Caco-2 (cell line): ENCODE measurements around the gene TFAP2E. TPM values are rescaled to one million over a fixed set of nuclear protein-coding genes. Genes with fewer than 3 reads are reported as not detected.
"Not testable (repeated sequence)": the region's sequence is repeated elsewhere in the genome, so short reads cannot be mapped to it uniquely, and the experiment has no call there.

Experiments
- BruUV-seq: library from RNA; stranded (reverse); fragments of 400-500 nt; replicated peaks from 2 replicates; lab custom pipeline; 2021; lab: Mats Ljungman, UMichigan
- CTCF ChIA-PET: fragments of 300-600 bp; sonication (Branson Sonifier 250); formaldehyde crosslinking; loops from one replicate; lab custom pipeline; 2022; ENCODE audit warnings: antibody characterized with exemption; lab: Charles Lee
- POLR2A ChIA-PET: fragments of 300-600 bp; sonication (Branson Sonifier 250); formaldehyde crosslinking; loops from one replicate; lab custom pipeline; 2022; ENCODE audit warnings: antibody characterized with exemption; lab: Charles Lee
- DNase-seq, 2 experiments: peaks; one replicate each; pipeline versions ENCODE4 v3.0.0 to v3.0.0-alpha.2; 2020 to 2022
- H3K27me3 ChIP-seq: replicated peaks from 2 replicates; pipeline ENCODE4 v1.6.0; 2011; ENCODE audit warnings: low read length; ENCODE audit not compliant: control insufficient read depth, insufficient read depth
- H3K36me3 ChIP-seq: 2 replicates; pipeline ENCODE4 v1.5.1; 2011; ENCODE audit warnings: low read length; ENCODE audit not compliant: control insufficient read depth, insufficient read depth
- H3K4me1 ChIP-seq: fragments of 250-450 bp; sonication (Bioruptor Pico); 2 replicates; pipeline ENCODE4 v1.5.1; 2020; ENCODE audit warnings: mild to moderate bottlenecking
- H3K4me3 ChIP-seq: 2 replicates; pipeline ENCODE4 v1.5.1; 2011; ENCODE audit warnings: low read depth, mild to moderate bottlenecking, control low read depth, low read length
- H3K9me3 ChIP-seq: fragments of 250-450 bp; sonication (Bioruptor Pico); 2 replicates; pipeline ENCODE4 v1.5.1; 2020; ENCODE audit warnings: mild to moderate bottlenecking, moderate library complexity
- H3K27ac Mint-ChIP-seq: one replicate; pipeline ENCODE4 v1.8.0; 2022; ENCODE audit warnings: mixed read lengths; ENCODE audit not compliant: unreplicated experiment
- H3K27me3 Mint-ChIP-seq: one replicate; pipeline ENCODE4 v1.8.0; 2022; ENCODE audit warnings: mixed read lengths; ENCODE audit not compliant: insufficient read depth, unreplicated experiment
- H3K36me3 Mint-ChIP-seq: one replicate; pipeline ENCODE4 v1.8.0; 2022; ENCODE audit warnings: mild to moderate bottlenecking, mixed read lengths; ENCODE audit not compliant: insufficient read depth, unreplicated experiment
- H3K4me1 Mint-ChIP-seq: one replicate; pipeline ENCODE4 v1.8.0; 2022; ENCODE audit warnings: low read depth, mixed read lengths; ENCODE audit not compliant: unreplicated experiment
- H3K4me3 Mint-ChIP-seq: one replicate; pipeline ENCODE4 v1.8.0; 2022; ENCODE audit warnings: mild to moderate bottlenecking, moderate library complexity, mixed read lengths; ENCODE audit not compliant: unreplicated experiment
- H3K9me3 Mint-ChIP-seq: one replicate; pipeline ENCODE4 v1.8.0; 2022; ENCODE audit warnings: mixed read lengths; ENCODE audit not compliant: unreplicated experiment
- intact Hi-C: fragments of 100-400 bp; cut with micrococcal nuclease; formaldehyde crosslinking; loops from one replicate; pipeline ENCODE4 v1.10.0; 2022; ENCODE audit not compliant: unreplicated experiment
- total RNA-seq: library from RNA; stranded (reverse); gene quantifications from 2 replicates; pipeline ENCODE4 v1.2.3, GENCODE V29; 2022
- TF ChIP-seq, protein P1 (sequence below), 2 experiments: fragments of 200-600 bp in 1 of 2; IDR thresholded peaks; 1 replicate in 1 of 2; 2 replicates in 1 of 2; pipeline versions ENCODE4 v1.5.1 to v1.8.0; 2011 to 2022; ENCODE audit warnings: antibody characterized with exemption in 1 of 2, control low read depth in 1 of 2, inconsistent platforms in 1 of 2, low read depth in 1 of 2, low read length in 1 of 2, mild to moderate bottlenecking in 1 of 2, moderate library complexity in 1 of 2; ENCODE audit not compliant: insufficient read depth in 1 of 2, severe bottlenecking in 1 of 2, unreplicated experiment in 1 of 2

Gene TFAP2E
- total RNA-seq, 1 experiment from 2014 or later, result 3.4 TPM

- H3K27me3 ChIP-seq, result no peaks in the 10 kb centered on the region
- peaks cover 4% of the 10 kb centered on the region for H3K36me3 Mint-ChIP-seq
- ChIA-PET CTCF (interaction anchor here (1.0 kb wide), 1 partner anchor 137 kb away, joined by 4 read pairs; no protein-coding TSS in a partner anchor), POLR2A (no interaction called here)
- no peak overlapping the region for H3K4me3 Mint-ChIP-seq
- H3K27ac Mint-ChIP-seq, result no peak overlapping the region
- TF ChIP-seq, protein P1, sequence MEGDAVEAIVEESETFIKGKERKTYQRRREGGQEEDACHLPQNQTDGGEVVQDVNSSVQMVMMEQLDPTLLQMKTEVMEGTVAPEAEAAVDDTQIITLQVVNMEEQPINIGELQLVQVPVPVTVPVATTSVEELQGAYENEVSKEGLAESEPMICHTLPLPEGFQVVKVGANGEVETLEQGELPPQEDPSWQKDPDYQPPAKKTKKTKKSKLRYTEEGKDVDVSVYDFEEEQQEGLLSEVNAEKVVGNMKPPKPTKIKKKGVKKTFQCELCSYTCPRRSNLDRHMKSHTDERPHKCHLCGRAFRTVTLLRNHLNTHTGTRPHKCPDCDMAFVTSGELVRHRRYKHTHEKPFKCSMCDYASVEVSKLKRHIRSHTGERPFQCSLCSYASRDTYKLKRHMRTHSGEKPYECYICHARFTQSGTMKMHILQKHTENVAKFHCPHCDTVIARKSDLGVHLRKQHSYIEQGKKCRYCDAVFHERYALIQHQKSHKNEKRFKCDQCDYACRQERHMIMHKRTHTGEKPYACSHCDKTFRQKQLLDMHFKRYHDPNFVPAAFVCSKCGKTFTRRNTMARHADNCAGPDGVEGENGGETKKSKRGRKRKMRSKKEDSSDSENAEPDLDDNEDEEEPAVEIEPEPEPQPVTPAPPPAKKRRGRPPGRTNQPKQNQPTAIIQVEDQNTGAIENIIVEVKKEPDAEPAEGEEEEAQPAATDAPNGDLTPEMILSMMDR (IDR thresholded peaks at IDR 0.05; ENCODE audit: insufficient read depth in 1 of 2, low read depth in 1 of 2, low read length in 1 of 2, severe bottlenecking in 1 of 2, unreplicated experiment in 1 of 2), result no peak
- no peaks in the 10 kb centered on the region for H3K4me1 ChIP-seq
- intact Hi-C loops, result no loop called here
- no peak for DNase-seq
- H3K9me3 ChIP-seq, result no peaks in the 10 kb centered on the region
- H3K36me3 ChIP-seq, result no peaks in the 10 kb centered on the region
- H3K27me3 Mint-ChIP-seq, result no peaks in the 10 kb centered on the region
- H3K9me3 Mint-ChIP-seq, result no peaks in the 10 kb centered on the region
- H3K4me1 Mint-ChIP-seq, result no peaks in the 10 kb centered on the region
- BruUV-seq, result no TSS peak
- no peak overlapping the region for H3K4me3 ChIP-seq
These were observed 12.2 kb downstream of the TFAP2E start for GRCh38 chr1:35585281-35585680.

GRCh38 chr1:35585805-35586204 lies 12.7 kb downstream of the TFAP2E start:
- H3K9me3 ChIP-seq, intact Hi-C loops, H3K4me1 Mint-ChIP-seq, H3K27me3 Mint-ChIP-seq, H3K36me3 ChIP-seq, CTCF ChIA-PET, H3K36me3 Mint-ChIP-seq, H3K27me3 ChIP-seq, H3K4me3 ChIP-seq, H3K9me3 Mint-ChIP-seq, DNase-seq, H3K4me3 Mint-ChIP-seq, H3K4me1 ChIP-seq, H3K27ac Mint-ChIP-seq, POLR2A ChIA-PET, BruUV-seq: not testable (repeated sequence)

DNA sequence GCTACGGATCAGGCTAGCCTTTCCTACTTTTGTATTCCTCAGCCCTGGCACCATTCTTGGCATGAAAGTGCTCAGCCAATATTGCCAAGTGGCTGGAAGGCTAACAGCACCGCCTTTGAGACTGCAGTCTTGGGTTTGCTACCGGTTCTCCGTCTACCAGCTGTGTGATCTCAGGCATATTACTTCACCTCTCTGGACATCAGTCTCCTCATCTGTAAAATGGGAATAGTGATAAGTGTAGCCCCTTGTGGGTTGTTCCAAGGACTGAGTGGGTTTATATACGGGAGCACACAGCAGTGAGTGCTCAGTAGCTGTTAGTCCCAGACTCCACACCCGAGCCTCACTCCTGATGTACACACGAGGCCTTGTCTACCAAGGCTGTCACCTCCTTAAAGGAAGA lies 13.7 kb downstream of the TFAP2E start:
- H3K4me3 Mint-ChIP-seq, result no peak overlapping the region
- no peaks in the 10 kb centered on the region for H3K9me3 Mint-ChIP-seq
- peaks cover 4% of the 10 kb centered on the region for H3K36me3 Mint-ChIP-seq
- BruUV-seq, result no TSS peak
- no peaks in the 10 kb centered on the region for H3K4me1 Mint-ChIP-seq
- ChIA-PET POLR2A (no interaction called here), CTCF (no interaction called here)
- Histone ChIP-seq H3K4me3 (no peak overlapping the region), H3K4me1 (no peaks in the 10 kb centered on the region), H3K27me3 (no peaks in the 10 kb centered on the region), H3K9me3 (no peaks in the 10 kb centered on the region), H3K36me3 (no peaks in the 10 kb centered on the region)
- no peak overlapping the region for H3K27ac Mint-ChIP-seq
- TF ChIP-seq, protein P1 (IDR thresholded peaks at IDR 0.05; ENCODE audit: insufficient read depth in 1 of 2, low read depth in 1 of 2, low read length in 1 of 2, severe bottlenecking in 1 of 2, unreplicated experiment in 1 of 2), result no peak
- H3K27me3 Mint-ChIP-seq, result no peaks in the 10 kb centered on the region
- intact Hi-C loops, result no loop called here
- DNase-seq, result no peak

DNA sequence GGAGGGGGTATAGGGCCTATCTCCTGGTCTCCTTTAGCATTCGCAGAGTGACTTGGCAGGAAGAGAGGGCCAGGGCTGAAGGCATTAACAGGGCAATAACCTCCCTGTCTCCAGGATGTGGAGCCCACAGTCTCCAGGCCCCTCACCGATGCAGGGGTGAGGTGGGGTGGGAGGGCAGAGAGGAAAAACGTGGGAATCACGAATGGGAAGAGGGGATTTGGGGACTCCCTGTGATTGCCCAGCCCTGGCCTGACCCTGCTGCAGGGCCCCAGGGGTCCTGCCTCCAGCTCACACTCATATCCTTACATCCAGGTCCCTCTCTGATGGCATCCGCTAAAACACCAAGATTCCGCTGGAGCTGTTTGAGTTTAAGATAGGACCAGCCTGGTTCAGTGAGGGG lies 14.6 kb downstream of the TFAP2E start:
- Mint-ChIP-seq H3K4me3 (no peak overlapping the region), H3K27me3 (no peaks in the 10 kb centered on the region), H3K4me1 (no peaks in the 10 kb centered on the region), H3K9me3 (no peaks in the 10 kb centered on the region), H3K36me3 (peaks cover 4% of the 10 kb centered on the region), H3K27ac (no peak overlapping the region)
- intact Hi-C loops, result no loop called here
- DNase-seq, result no peak
- Histone ChIP-seq H3K36me3 (no peaks in the 10 kb centered on the region), H3K4me3 (no peak overlapping the region), H3K27me3 (no peaks in the 10 kb centered on the region), H3K4me1 (no peaks in the 10 kb centered on the region), H3K9me3 (no peaks in the 10 kb centered on the region)
- ChIA-PET CTCF (no interaction called here), POLR2A (no interaction called here)
- TF ChIP-seq, protein P1 (IDR thresholded peaks at IDR 0.05; ENCODE audit: insufficient read depth in 1 of 2, low read depth in 1 of 2, low read length in 1 of 2, severe bottlenecking in 1 of 2, unreplicated experiment in 1 of 2), result no peak
- BruUV-seq, result no TSS peak
